K562 (cell line): Measurements from ENCODE around the gene SPEG. TPM values are rescaled to one million over a fixed set of nuclear protein-coding genes. Genes with fewer than 3 reads are reported as not detected.

ENCODE experiments used
- ATAC-seq: fragments of 200-7000 bp; cut with Tn5 transposase; 3 replicates; pipeline ENCODE4 v1.9.1; 2020; ENCODE audit warnings: moderate library complexity
- BruUV-seq: library from RNA; stranded (reverse); fragments of 400-500 nt; replicated peaks from 2 replicates; lab custom pipeline; 2021; lab: Mats Ljungman, UMichigan
- CTCF ChIA-PET: fragments of 300-600 bp; formaldehyde crosslinking; extraction: SDS; loops from one replicate; lab custom pipeline; 2021; ENCODE audit warnings: low intra/inter-chr PET ratio; lab: Yijun Ruan, JAX
- POLR2A ChIA-PET: fragments of 300-600, 350-650 bp; sonication (Branson Sonifier 250); formaldehyde crosslinking; extraction: SDS; loops from one replicate; lab custom pipeline; 2021; ENCODE audit warnings: antibody characterized with exemption, inconsistent platforms; lab: Yijun Ruan, JAX
- DNase-seq, 4 experiments: peaks; one replicate each; pipeline versions ENCODE4 v3.0.0 to v3.0.0-alpha.2; 2011 to 2018; ENCODE audit warnings: low spot score in 3 of 4, mixed read lengths in 3 of 4; ENCODE audit errors: extremely low read depth in 1 of 4
- FAIRE-seq: peaks from 2 replicates; lab custom pipeline; 2011; peaks lifted over from hg19 to GRCh38; lab: Jason Lieb, UNC
- H2AFZ ChIP-seq: 2 replicates; pipeline ENCODE4 v1.6.0; 2011; ENCODE audit warnings: low read depth, low read length, control low read depth, inconsistent platforms
- H3K27ac ChIP-seq: fragments of 200-600 bp; 3 replicates; pipeline ENCODE4 v1.8.0; 2011; ENCODE audit warnings: low read depth, mild to moderate bottlenecking, control low read depth, inconsistent platforms, low read length, moderate library complexity, mixed read lengths; ENCODE audit errors: extremely low read depth
- H3K27me3 ChIP-seq, 2 experiments: fragments of 300-600 bp in 1 of 2; 2 replicates in 1 of 2; 3 replicates in 1 of 2; pipeline versions ENCODE4 v1.6.0 to v1.8.0; 2011; ENCODE audit warnings: inconsistent platforms in 2 of 2, low read length in 2 of 2, mild to moderate bottlenecking in 1 of 2, mixed read lengths in 1 of 2, moderate library complexity in 1 of 2; ENCODE audit not compliant: control insufficient read depth in 2 of 2, insufficient read depth in 2 of 2
- H3K36me3 ChIP-seq: fragments of 300-600 bp; 3 replicates; pipeline ENCODE4 v1.8.0; 2011; ENCODE audit warnings: mild to moderate bottlenecking, low read length, inconsistent platforms; ENCODE audit not compliant: control insufficient read depth, insufficient read depth
- H3K4me1 ChIP-seq, 2 experiments: fragments of 200-600 bp in 1 of 2; replicated peaks in 1 of 2; 2 replicates in 1 of 2; 3 replicates in 1 of 2; pipeline versions ENCODE4 v1.5.1 to v1.8.0; 2011; ENCODE audit warnings: inconsistent platforms in 2 of 2, low read length in 2 of 2, mild to moderate bottlenecking in 1 of 2, mixed read lengths in 1 of 2, moderate library complexity in 1 of 2; ENCODE audit not compliant: control insufficient read depth in 2 of 2, insufficient read depth in 2 of 2
- H3K4me2 ChIP-seq: 2 replicates; pipeline ENCODE4 v1.6.1; 2011; ENCODE audit warnings: low read length, control low read depth, inconsistent platforms, mixed read lengths; ENCODE audit not compliant: insufficient read depth
- H3K4me3 ChIP-seq: fragments of 200-600 bp; sonication (generic), shearing (Covaris generic); 2 replicates; pipeline ENCODE4 v1.5.1; 2016; ENCODE audit warnings: control low read depth, inconsistent platforms
- H3K79me2 ChIP-seq: fragments of 200-600 bp; 3 replicates; pipeline ENCODE4 v1.8.0; 2011; ENCODE audit warnings: low read length, inconsistent platforms; ENCODE audit not compliant: control insufficient read depth, insufficient read depth
- H3K9ac ChIP-seq, 2 experiments: 2 replicates each; pipeline versions ENCODE4 v1.6.0 to v1.6.1; 2011; ENCODE audit warnings: low read depth in 2 of 2, low read length in 2 of 2, control low read depth in 1 of 2, inconsistent platforms in 1 of 2, mild to moderate bottlenecking in 1 of 2, mixed read lengths in 1 of 2; ENCODE audit not compliant: insufficient read depth in 1 of 2
- H3K9me1 ChIP-seq: one replicate; pipeline ENCODE4 v1.6.0; 2011; ENCODE audit warnings: inconsistent platforms, mild to moderate bottlenecking, low read length, moderate library complexity; ENCODE audit not compliant: control insufficient read depth, insufficient read depth
- H3K9me3 ChIP-seq: replicated peaks from 2 replicates; pipeline ENCODE4 v1.5.1; 2011; ENCODE audit warnings: low read depth, low read length, inconsistent platforms; ENCODE audit not compliant: control insufficient read depth, insufficient read depth
- H4K20me1 ChIP-seq: replicated peaks from 2 replicates; pipeline ENCODE4 v1.6.1; 2011; ENCODE audit warnings: low read length, inconsistent platforms, mixed read lengths; ENCODE audit not compliant: control insufficient read depth, insufficient read depth
- RBFOX2 ChIP-seq: fragments of 200-400 bp; formaldehyde crosslinking; IDR thresholded peaks from 2 replicates; pipeline ENCODE4 v1.6.1; 2017; ENCODE audit warnings: low read depth, mild to moderate bottlenecking, low read length, moderate library complexity
- RBM22 ChIP-seq: fragments of 200-400 bp; formaldehyde crosslinking; IDR thresholded peaks from 2 replicates; pipeline ENCODE4 v1.6.1; 2018; ENCODE audit warnings: low read length, low read depth; ENCODE audit not compliant: poor library complexity, severe bottlenecking
- STAG1 ChIP-seq: sonication (generic); formaldehyde crosslinking; IDR thresholded peaks from 2 replicates; pipeline ENCODE4 v1.5.0; 2020; ENCODE audit warnings: missing genetic modification reagents, borderline replicate concordance
- WGBS: fragments of 100-300 bp; shearing (Covaris generic); methylation state at CpG from one replicate; pipeline ENCODE4 v1.1.6; 2016; ENCODE audit warnings: low coverage, mixed read lengths; ENCODE audit not compliant: insufficient coverage; ENCODE audit errors: missing lambda C conversion rate; 5-methylcytosine and 5-hydroxymethylcytosine counted together
- in situ Hi-C: fragments of 300-500 bp; cut with MboI; formaldehyde crosslinking; loops from 4 replicates; pipeline ENCODE4 v1.15.0; 2018; ENCODE audit warnings: inconsistent platforms, mixed read lengths
- intact Hi-C: fragments of 100-400 bp; cut with micrococcal nuclease; formaldehyde crosslinking; loops from 2 replicates; pipeline ENCODE4 v1.14.2; 2022
- polyA plus RNA-seq, 8 experiments: library from polyadenylated mRNA; depleted of rRNA in 4 of 8; stranded (reverse) in 5 of 8; unstranded in 3 of 8; fragments of >200 nt; fragmentation: Nextera tagmentation in 2 of 8; fragmentation: Illumina TruSeq in 1 of 8; extraction: Ambion mirVana in 2 of 8; extraction: Trizol in 1 of 8; gene quantifications; 2 replicates each; pipeline versions ENCODE4 v1.2.1 to v1.2.3, GENCODE V29; 2011 to 2014; ENCODE audit warnings: inconsistent platforms in 1 of 8, missing spikeins in 1 of 8
- total RNA-seq, 7 experiments: library from RNA; depleted of rRNA in 6 of 7; stranded (reverse); fragments of >200 nt in 6 of 7; fragmentation: Illumina TruSeq in 2 of 7; extraction: Trizol in 2 of 7; gene quantifications; 2 replicates each; pipeline versions ENCODE4 v1.2.1 to v1.2.3, GENCODE V29; 2011 to 2021; ENCODE audit warnings: low replicate concordance in 1 of 7

The SPEG gene
- total and polyA plus RNA-seq, 9 of the 15 experiments (the other 6 are each of a cell fraction or from before 2014, with no cell fraction given) = 0.49 to 8.7 (median 3.0) TPM

DNA sequence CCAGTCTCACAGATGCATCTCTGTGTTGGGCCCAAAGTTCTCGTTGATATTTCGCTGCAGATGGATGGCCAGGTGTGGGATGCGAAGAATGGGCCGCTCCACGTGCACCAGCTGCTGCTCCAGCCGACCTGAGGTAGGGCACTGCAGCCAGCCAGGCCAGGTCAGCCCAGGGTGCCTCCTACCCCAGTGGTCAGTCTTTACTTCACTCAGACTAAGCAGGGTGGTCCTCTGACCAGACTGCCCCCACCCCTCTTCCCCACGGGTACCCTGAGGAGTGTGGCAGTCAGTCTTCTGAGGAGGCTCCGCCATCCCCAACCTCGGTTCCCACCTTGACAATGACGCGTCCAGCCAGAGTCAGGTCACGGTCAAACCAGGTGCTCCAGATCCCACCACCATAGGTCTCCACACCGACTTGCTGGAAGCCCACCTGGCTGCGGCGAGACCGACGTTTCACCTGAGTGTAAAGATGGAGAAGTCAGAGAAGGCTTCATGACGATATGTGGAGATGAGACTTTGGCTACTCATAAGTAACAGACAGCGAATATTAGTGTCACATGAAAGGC is 48.6 kb upstream of the SPEG start:
- peak; percentile 36; the same call in 1 of the 2 replicates for TF ChIP-seq RBFOX2
- TF ChIP-seq STAG1 (CRISPR knock-in tag) = no peak
- H3K9ac ChIP-seq = peak overlapping the region in 1 of 2 experiments; percentile 64; a peak in 1 of 4 replicates
- 97% methylated on average over 8 of the region's 19 CpGs for WGBS

GRCh38 chr2:219386532-219387280 is 47.9 kb upstream of the SPEG start:
- ChIA-PET CTCF (no interaction called here), POLR2A (interaction anchor here (0.9 to 1.3 kb wide), 2 partner anchors 8 to 16 kb away, joined by 5 to 6 read pairs; no protein-coding TSS in a partner anchor)
- no peaks in the 10 kb centered on the region for H3K9me3 ChIP-seq
- 0 out of 2 replicates have a peak overlapping the region, but pooled peaks have one; percentile 90 for H2AFZ ChIP-seq
- in situ Hi-C loops (no loop called here), intact Hi-C loops (no loop called here)
- peak overlapping the region; percentile 85 for H3K4me3 ChIP-seq
- H3K4me2 ChIP-seq = peak overlapping the region; percentile 85
- BruUV-seq = TSS peak; percentile 44
- peaks cover 10% of the 10 kb centered on the region for H3K79me2 ChIP-seq
- H3K4me1 ChIP-seq = peaks cover 17 to 31% of the 10 kb centered on the region in 2 experiments; a peak in 4 of 5 replicates
- FAIRE-seq (no peak), ATAC-seq (no peak)
- peaks cover 10% of the 10 kb centered on the region for H3K9me1 ChIP-seq
- H3K27me3 ChIP-seq = no peaks in the 10 kb centered on the region
- peak overlapping the region; percentile 89 for H3K27ac ChIP-seq
- peak overlapping the region; percentile 82 to 88 for H3K9ac ChIP-seq
- no peak for TF ChIP-seq RBM22
- TF ChIP-seq, all 486 proteins: peak for 0
- DNase-seq = no peak
- 61% methylated on average over 12 of the region's 19 CpGs for WGBS
- Histone ChIP-seq H3K36me3 (peaks cover 48% of the 10 kb centered on the region; the same call in 2 of the 3 replicates), H4K20me1 (no peaks in the 10 kb centered on the region)

More for the DNA sequence above, 48.6 kb upstream of the SPEG start:
- BruUV-seq = no TSS peak
- CTCF ChIA-PET = no interaction called here
- Histone ChIP-seq H2AFZ (no peak overlapping the region), H3K27ac (no peak overlapping the region), H3K27me3 (no peaks in the 10 kb centered on the region), H3K36me3 (peaks cover 55% of the 10 kb centered on the region; the same call in 2 of the 3 replicates), H3K4me3 (no peak overlapping the region), H3K4me1 (peaks cover 17 to 37% of the 10 kb centered on the region in 2 experiments; a peak in 4 of 5 replicates), H3K79me2 (peaks cover 10% of the 10 kb centered on the region), H3K9me3 (no peaks in the 10 kb centered on the region), H3K4me2 (peak overlapping the region; percentile 85; the same call in 1 of the 2 replicates), H3K9me1 (peaks cover 10% of the 10 kb centered on the region), H4K20me1 (no peaks in the 10 kb centered on the region)
- intact Hi-C loops (no loop called here), in situ Hi-C loops (no loop called here)
- DNase-seq (no peak), FAIRE-seq (no peak), ATAC-seq (no peak)
- POLR2A ChIA-PET = interaction anchor here (0.9 kb wide), 1 partner anchor 17 kb away, joined by 5 read pairs; no protein-coding TSS in a partner anchor
